Natural killer cell treated with Interleukin-12 subunit alpha and Interleukin-12 subunit beta and Interleukin-15 and Interleukin-18, amount 100 ng/mL, for 72 hours (primary cell): ENCODE results near the gene SLC38A10. TPM values are rescaled to one million over a fixed set of nuclear protein-coding genes. Genes with fewer than 3 reads are reported as not detected.

Experiments used
- ATAC-seq, 2 donors: fragments of 150-1000 bp; cut with Tn5 transposase in 1 of 2; sonication (Bioruptor Pico), chemical (Tn5 transposase) in 1 of 2; 2 replicates each; pipeline ENCODE4 v1.10.0; 2021
- DNase-seq: peaks from one replicate; pipeline ENCODE4 v3.0.0; 2022; ENCODE audit warnings: low spot score
- H3K27ac Mint-ChIP-seq, 2 donors: 1 replicate in 1 of 2; 2 replicates in 1 of 2; pipeline ENCODE4 v1.8.0; 2022; ENCODE audit warnings: mixed read lengths in 2 of 2, mild to moderate bottlenecking in 1 of 2, moderate library complexity in 1 of 2
- H3K27me3 Mint-ChIP-seq, 2 donors: 1 replicate in 1 of 2; 2 replicates in 1 of 2; pipeline ENCODE4 v1.8.0; 2022; ENCODE audit warnings: mixed read lengths in 2 of 2
- H3K36me3 Mint-ChIP-seq: one replicate; pipeline ENCODE4 v1.8.0; 2022; ENCODE audit warnings: mixed read lengths
- H3K4me1 Mint-ChIP-seq, 2 donors: 1 replicate in 1 of 2; 2 replicates in 1 of 2; pipeline ENCODE4 v1.8.0; 2022; ENCODE audit warnings: low read depth in 2 of 2, mixed read lengths in 2 of 2, mild to moderate bottlenecking in 1 of 2
- H3K4me3 Mint-ChIP-seq: one replicate; pipeline ENCODE4 v1.8.0; 2022; ENCODE audit warnings: mixed read lengths
- H3K9me3 Mint-ChIP-seq: 2 replicates; pipeline ENCODE4 v1.8.0; 2022; ENCODE audit warnings: mixed read lengths
- total RNA-seq, 2 donors: library from RNA; stranded (reverse); gene quantifications; one replicate each; pipeline ENCODE4 v1.2.3, GENCODE V29; 2022

The SLC38A10 gene
- total RNA-seq, 2 donors from 2014 or later, result 92.4 to 136 TPM

DNA sequence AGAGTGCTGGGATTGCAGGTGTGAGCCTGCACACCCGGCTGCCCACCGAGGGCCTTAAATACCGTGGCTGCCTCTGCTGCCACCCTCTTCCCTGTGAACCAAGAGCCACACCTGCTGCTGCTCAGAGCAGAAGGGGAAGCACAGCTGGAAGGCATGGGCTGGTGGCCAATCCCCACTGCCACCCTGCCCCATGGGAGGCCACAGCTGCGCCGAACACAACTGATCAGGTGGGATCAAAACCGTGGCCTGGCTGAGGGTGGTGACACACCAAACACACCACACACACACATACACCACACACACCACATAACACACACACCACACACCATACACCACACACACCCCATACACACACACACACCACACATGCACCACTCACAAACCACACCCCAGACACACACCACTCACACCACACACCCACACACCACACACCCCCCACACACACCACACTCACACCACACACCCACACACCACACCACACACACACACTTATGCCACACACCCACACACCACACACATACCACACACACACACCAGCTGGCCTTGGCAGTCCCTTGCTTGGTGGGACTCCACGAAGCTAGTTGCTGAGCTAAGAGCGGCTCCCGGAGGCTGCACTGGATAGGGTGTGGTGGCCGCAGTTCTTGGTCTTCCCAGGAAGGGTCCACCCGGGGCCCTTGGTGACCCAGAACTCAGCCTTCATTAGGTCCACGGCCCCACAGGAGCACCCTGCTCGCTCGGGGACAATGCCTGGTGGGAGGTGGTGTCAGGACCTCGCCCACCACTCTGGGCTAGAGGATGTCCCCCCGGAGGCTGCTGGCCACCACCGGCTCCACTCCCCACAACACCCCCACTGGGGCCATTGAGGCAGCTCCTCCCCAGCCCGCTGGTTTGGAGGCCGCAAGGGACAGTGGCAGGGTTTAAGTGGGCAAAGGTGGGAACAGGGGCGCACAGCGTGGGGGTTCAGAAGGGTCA lies 87.2 kb downstream of the SLC38A10 start:
- no peak for ATAC-seq
- Mint-ChIP-seq H3K9me3 (no peaks in the 10 kb centered on the region), H3K27ac (no peak overlapping the region), H3K4me1 (peaks cover 0 to 5% of the 10 kb centered on the region in 2 donors), H3K27me3 (no peaks in the 10 kb centered on the region), H3K36me3 (no peaks in the 10 kb centered on the region), H3K4me3 (no peak overlapping the region)
- no peak for DNase-seq

GRCh38 chr17:81206657-81207056 lies 88.5 kb downstream of the SLC38A10 start:
- Mint-ChIP-seq H3K4me1 (peaks cover 0 to 5% of the 10 kb centered on the region in 2 donors), H3K27me3 (no peaks in the 10 kb centered on the region), H3K9me3 (no peaks in the 10 kb centered on the region), H3K27ac (no peak overlapping the region), H3K36me3 (no peaks in the 10 kb centered on the region), H3K4me3 (no peak overlapping the region)
- peak in 1 of 2 donors; percentile 26 for ATAC-seq
- DNase-seq, result no peak

DNA sequence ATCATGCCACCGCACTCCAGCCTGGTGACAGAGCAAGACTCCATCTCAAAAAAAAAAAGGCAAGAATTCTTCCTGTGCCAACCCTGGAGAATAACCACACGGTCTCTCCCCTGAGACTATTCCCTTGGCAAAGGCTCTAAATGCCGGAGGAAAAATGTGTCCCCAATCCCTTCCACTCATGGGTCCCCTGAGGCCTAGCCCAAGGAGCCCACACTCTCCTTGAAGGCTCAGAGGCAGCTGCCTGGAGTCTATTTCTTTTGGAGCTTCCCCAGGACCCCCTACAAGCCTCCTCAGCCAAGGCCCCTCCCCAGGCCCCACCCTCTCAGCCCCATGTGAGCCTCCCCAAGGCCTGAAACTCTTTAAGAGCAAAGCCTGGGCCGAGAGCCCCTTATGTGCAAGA lies 88.9 kb downstream of the SLC38A10 start:
- no peaks in the 10 kb centered on the region for H3K9me3 Mint-ChIP-seq
- H3K27ac Mint-ChIP-seq, result no peak overlapping the region
- H3K4me1 Mint-ChIP-seq, result peaks cover 0 to 5% of the 10 kb centered on the region in 2 donors
- no peaks in the 10 kb centered on the region for H3K36me3 Mint-ChIP-seq
- no peak overlapping the region for H3K4me3 Mint-ChIP-seq
- no peak for ATAC-seq
- no peaks in the 10 kb centered on the region for H3K27me3 Mint-ChIP-seq
- no peak for DNase-seq

GRCh38 chr17:81204578-81204977 lies 90.5 kb downstream of the SLC38A10 start:
- no peaks in the 10 kb centered on the region for H3K36me3 Mint-ChIP-seq
- no peak overlapping the region for H3K27ac Mint-ChIP-seq
- H3K27me3 Mint-ChIP-seq, result no peaks in the 10 kb centered on the region

GRCh38 chr17:81203136-81203535 lies 92.0 kb downstream of the SLC38A10 start:
- DNase-seq (no peak), ATAC-seq (no peak)
- Mint-ChIP-seq H3K27me3 (no peaks in the 10 kb centered on the region), H3K4me1 (peaks cover 0 to 5% of the 10 kb centered on the region in 2 donors), H3K9me3 (no peaks in the 10 kb centered on the region), H3K36me3 (no peaks in the 10 kb centered on the region), H3K4me3 (no peak overlapping the region), H3K27ac (no peak overlapping the region)

More at GRCh38 chr17:81204578-81204977, 90.5 kb downstream of the SLC38A10 start:
- no peak for ATAC-seq
- Mint-ChIP-seq H3K9me3 (no peaks in the 10 kb centered on the region), H3K4me3 (no peak overlapping the region), H3K4me1 (peaks cover 0 to 5% of the 10 kb centered on the region in 2 donors)
- DNase-seq, result no peak

DNA sequence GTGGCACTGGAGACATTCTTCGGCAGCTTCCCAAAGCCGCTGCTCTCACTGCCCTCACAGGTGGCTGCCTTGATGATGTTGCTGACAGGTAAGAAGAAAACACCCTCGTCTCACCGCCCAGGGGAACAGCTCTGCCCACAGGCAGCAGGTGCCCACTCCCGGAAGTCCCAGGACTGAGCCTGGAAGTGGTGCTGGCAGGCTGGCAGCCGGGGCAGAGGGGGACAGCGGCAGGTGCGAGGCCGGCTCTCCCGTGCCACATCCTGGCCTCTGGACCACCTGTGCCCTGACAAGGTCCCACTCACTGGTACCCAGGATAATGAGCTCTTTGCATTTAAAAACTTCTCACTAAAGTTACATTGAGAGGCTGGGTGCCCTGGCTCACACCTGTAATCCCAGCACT lies 92.8 kb downstream of the SLC38A10 start:
- ATAC-seq, result no peak

DNA sequence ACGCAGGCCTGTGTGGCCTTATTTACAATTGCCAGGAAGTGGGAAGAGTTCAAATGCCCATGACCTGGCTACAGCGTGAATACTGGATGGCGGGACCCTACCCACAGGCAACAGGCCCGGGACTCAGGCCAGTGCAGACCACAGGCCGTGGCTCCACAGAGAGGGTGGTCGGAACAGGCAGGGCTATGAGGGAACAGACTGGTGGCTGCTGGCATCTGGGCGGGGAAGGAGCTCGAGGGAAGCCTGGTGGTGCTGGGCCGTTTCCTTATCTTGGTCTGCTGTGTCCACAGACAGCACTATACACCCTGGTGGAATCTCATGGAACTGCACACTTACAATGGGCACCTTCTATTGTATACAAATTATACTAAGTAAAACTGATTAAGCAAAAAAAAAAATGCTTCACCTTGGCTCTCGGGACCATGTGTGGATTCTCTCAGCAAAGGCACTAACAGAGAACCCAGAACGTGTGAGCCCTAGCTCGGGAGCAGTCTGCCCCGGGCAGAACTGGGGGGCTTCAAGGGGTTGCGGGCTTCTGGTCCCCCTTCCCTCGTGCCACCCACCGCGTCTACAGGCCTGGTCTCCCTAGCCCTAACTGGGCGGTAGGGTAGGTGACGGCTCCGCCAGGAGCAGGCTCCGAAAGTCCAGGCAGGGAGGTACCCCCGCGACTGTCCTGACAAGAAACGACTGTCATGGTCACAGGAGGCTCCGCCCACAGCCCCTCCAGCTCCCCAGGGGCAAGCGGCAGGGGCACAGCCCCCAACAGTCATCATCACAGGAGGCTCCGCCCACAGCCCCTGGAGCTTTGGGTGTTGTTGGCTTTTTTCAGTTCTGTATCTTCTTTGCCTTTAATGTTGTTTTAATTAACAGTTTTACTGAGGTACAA lies 94.2 kb downstream of the SLC38A10 start:
- ATAC-seq (peak in 1 of 2 donors; percentile 43), DNase-seq (no peak)
- Mint-ChIP-seq H3K9me3 (no peaks in the 10 kb centered on the region), H3K4me1 (no peaks in the 10 kb centered on the region), H3K27ac (no peak overlapping the region), H3K36me3 (no peaks in the 10 kb centered on the region), H3K27me3 (no peaks in the 10 kb centered on the region), H3K4me3 (no peak overlapping the region)

More for the DNA sequence above, 92.8 kb downstream of the SLC38A10 start:
- no peaks in the 10 kb centered on the region for H3K27me3 Mint-ChIP-seq
- DNase-seq, result no peak
- H3K9me3 Mint-ChIP-seq, result no peaks in the 10 kb centered on the region
- H3K36me3 Mint-ChIP-seq, result no peaks in the 10 kb centered on the region
- no peaks in the 10 kb centered on the region for H3K4me1 Mint-ChIP-seq
- H3K27ac Mint-ChIP-seq, result no peak overlapping the region
- no peak overlapping the region for H3K4me3 Mint-ChIP-seq

DNA sequence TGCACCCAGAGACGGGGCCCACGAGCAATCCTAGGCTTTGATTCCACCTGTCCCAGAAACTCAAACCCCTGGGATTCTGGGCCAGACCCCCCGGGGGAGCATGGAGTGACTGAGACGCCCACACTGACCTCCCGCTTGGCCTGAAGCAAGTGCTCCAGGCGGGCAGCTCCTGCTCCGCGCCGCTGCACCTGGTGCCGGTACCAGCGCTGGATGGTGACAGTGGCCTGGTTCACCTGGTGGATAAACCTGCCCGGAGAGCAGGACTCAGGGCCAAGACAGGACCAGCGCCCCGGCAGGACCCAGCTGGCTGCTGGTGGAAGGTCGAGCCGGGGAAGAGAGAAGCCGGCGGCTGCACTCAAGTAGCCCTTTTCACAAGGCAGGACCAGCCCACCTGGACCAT lies 94.9 kb downstream of the SLC38A10 start:
- no peaks in the 10 kb centered on the region for H3K27me3 Mint-ChIP-seq
- DNase-seq, result no peak

GRCh38 chr17:81199482-81199830 lies 95.7 kb downstream of the SLC38A10 start:
- Mint-ChIP-seq H3K27me3 (no peaks in the 10 kb centered on the region), H3K27ac (no peak overlapping the region), H3K4me1 (no peaks in the 10 kb centered on the region), H3K4me3 (no peak overlapping the region), H3K9me3 (no peaks in the 10 kb centered on the region), H3K36me3 (no peaks in the 10 kb centered on the region)
- ATAC-seq (no peak), DNase-seq (no peak)

More for the DNA sequence above, 94.9 kb downstream of the SLC38A10 start:
- Mint-ChIP-seq H3K9me3 (no peaks in the 10 kb centered on the region), H3K4me1 (no peaks in the 10 kb centered on the region), H3K36me3 (no peaks in the 10 kb centered on the region), H3K4me3 (no peak overlapping the region), H3K27ac (no peak overlapping the region)
- no peak for ATAC-seq

DNA sequence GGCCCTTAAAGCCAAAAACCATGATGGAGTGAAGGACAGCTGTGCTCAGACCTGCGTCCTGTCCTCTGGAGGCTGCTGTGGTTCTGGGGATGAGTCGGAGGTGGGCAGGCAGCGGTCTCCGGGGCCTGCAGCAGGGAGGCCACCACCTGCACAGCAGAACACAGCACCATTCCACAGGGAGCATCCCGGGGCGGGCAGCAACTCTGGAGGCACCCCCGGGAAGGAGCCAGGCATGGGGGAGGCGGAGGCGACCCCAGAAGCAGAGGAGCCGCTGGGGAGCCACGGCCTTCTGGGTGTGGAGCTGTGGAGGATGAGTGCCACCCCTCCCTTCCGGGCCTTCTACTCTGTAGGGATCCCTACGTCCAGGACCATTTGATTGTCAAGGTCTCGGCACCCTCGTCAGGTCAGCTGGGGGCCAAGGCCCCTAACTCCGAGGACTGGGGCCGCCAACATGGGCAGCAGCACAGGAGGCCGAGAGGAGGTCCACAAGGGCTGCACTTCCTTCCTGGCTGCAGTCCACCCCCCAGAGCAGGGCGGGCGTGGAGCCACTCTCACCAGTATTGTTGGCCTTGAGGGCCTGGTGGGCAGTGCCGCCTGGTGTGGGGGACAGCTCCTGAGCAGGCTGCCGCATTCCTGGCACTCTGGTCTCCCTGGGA lies 96.2 kb downstream of the SLC38A10 start:
- Mint-ChIP-seq H3K27me3 (no peaks in the 10 kb centered on the region), H3K4me1 (no peaks in the 10 kb centered on the region), H3K27ac (no peak overlapping the region), H3K9me3 (no peaks in the 10 kb centered on the region), H3K36me3 (no peaks in the 10 kb centered on the region), H3K4me3 (no peak overlapping the region)
- DNase-seq, result no peak
- no peak for ATAC-seq

DNA sequence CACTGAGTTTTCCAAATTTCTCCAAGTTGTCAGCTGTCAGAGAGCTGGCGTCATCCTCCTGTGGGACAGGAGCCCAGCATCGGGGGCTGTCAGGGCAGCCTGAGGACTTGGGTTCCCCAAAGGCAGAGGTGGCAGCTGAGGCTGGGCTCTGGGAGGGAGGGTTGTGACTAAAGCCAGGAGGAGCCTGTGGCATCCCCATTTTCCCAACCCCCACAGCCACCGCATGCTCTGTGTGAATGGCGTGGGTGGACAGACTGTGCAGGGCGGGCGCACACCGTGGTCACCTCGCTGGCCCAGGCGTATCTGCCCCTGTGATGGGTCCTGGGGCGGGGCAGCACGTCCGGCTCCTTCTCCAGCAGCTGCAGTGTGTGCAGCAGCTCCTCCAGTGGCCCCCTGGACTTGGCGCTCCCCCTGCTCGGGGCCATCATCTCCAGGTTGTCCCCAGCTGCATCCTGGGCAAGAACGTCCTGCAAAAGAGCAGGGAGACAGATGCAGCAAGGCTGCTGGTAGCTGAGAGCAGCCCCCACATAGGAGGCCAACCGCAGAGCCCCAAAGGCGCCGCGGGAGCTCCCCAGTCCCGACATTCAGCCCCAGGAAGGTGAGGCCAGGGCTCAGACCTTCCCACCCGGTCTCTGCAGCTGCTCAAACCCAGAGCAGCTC lies 97.1 kb downstream of the SLC38A10 start:
- DNase-seq (no peak), ATAC-seq (no peak)
- Mint-ChIP-seq H3K27ac (no peak overlapping the region), H3K36me3 (no peaks in the 10 kb centered on the region), H3K27me3 (no peaks in the 10 kb centered on the region), H3K4me1 (no peaks in the 10 kb centered on the region), H3K4me3 (no peak overlapping the region), H3K9me3 (no peaks in the 10 kb centered on the region)

GRCh38 chr17:81197409-81197795 lies 97.7 kb downstream of the SLC38A10 start:
- H3K27me3 Mint-ChIP-seq, result no peaks in the 10 kb centered on the region
- H3K4me1 Mint-ChIP-seq, result no peaks in the 10 kb centered on the region
- no peak for ATAC-seq
- no peaks in the 10 kb centered on the region for H3K36me3 Mint-ChIP-seq
- H3K9me3 Mint-ChIP-seq, result no peaks in the 10 kb centered on the region
- no peak overlapping the region for H3K27ac Mint-ChIP-seq
- no peak for DNase-seq
- H3K4me3 Mint-ChIP-seq, result no peak overlapping the region
